OCI-LY1 (cell line): ENCODE data around the gene FKBP4.

Source experiments
- EZH2 ChIP-seq: fragments of 200-600 bp; sonication (generic), shearing (Covaris generic); IDR thresholded peaks from 2 replicates; pipeline ENCODE4 v1.8.0; 2017; ENCODE audit warnings: borderline replicate concordance, mixed run types, mild to moderate bottlenecking, antibody characterized with exemption, low read length, moderate library complexity, mixed read lengths
- TF ChIP-seq, protein P1 (sequence below): fragments of 200-600 bp; sonication (generic), shearing (Covaris generic); IDR thresholded peaks from 2 replicates; pipeline ENCODE4 v1.5.1; 2017; ENCODE audit warnings: mild to moderate bottlenecking, antibody characterized with exemption, low read length, moderate library complexity, mixed read lengths

DNA sequence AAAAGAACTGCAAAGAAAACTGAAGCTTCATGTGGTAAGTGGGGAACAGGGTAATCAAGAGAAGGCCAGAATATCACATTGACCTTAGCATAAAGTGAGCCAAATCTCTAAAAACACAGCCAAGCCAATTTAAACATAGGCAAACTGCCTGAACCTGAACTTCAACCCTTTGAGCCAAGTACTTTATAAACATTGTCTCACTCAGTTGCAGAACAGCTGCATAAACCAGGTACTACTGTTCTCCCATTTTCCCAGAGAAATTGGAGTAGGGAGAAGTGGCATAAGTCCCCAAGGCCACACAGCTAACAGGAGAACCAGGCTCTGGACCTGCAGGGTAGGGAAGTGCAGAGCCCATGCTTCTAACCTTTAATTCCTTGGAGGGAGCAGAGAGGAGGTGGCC lies 30.4 kb upstream of the FKBP4 start:
- TF ChIP-seq, protein P1, sequence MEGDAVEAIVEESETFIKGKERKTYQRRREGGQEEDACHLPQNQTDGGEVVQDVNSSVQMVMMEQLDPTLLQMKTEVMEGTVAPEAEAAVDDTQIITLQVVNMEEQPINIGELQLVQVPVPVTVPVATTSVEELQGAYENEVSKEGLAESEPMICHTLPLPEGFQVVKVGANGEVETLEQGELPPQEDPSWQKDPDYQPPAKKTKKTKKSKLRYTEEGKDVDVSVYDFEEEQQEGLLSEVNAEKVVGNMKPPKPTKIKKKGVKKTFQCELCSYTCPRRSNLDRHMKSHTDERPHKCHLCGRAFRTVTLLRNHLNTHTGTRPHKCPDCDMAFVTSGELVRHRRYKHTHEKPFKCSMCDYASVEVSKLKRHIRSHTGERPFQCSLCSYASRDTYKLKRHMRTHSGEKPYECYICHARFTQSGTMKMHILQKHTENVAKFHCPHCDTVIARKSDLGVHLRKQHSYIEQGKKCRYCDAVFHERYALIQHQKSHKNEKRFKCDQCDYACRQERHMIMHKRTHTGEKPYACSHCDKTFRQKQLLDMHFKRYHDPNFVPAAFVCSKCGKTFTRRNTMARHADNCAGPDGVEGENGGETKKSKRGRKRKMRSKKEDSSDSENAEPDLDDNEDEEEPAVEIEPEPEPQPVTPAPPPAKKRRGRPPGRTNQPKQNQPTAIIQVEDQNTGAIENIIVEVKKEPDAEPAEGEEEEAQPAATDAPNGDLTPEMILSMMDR, result no peak
- no peak for TF ChIP-seq EZH2
